Measurements from ENCODE around the gene FDXR. TPM values are rescaled to one million over a fixed set of nuclear protein-coding genes. Genes with fewer than 3 reads are reported as not detected.

The FDXR gene
- total and polyA plus RNA-seq, 9 of the 15 experiments (the other 6 are each of a cell fraction or from before 2014, with no cell fraction given), result 0.89 to 70.7 (median 30.9) TPM

DNA sequence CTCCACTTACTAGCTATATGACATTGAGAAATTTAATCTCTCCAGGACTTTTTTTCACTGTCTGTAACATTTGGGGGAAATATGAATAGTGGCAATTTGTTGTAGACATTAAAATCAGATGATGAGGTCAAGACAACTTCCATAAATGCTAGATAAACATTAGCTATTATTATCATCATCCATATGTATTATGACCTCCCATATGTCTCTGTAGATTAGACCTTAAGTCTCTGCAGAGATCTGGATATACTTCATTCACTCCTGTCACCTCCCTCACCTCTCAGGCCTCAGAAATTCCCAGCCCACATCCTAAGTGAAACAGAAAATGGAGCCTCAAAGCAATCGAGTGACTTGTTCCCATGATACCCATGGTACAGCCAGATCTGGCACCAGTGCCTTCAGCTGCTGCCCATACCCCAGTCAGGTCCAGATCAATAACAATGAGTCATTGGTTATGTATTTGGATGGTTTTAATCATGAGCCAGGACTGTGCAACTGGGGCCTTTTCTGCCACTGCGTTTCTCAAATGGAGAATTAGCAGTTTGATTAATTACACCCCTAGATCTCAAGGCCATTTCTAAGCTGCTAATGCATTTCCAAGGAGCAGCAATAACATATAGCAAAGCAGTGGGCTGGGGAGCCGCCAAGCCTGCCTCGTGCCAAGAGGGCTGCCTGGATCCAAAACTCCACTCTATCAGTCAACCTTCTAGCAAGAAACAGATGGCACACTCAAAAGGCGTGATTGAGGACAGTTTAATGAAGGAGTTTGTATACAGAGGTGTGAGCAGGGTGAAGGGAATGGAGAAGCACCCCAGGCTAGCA lies 2.6 kb upstream of the FDXR start (continued):
- TF ChIP-seq, protein P1, sequence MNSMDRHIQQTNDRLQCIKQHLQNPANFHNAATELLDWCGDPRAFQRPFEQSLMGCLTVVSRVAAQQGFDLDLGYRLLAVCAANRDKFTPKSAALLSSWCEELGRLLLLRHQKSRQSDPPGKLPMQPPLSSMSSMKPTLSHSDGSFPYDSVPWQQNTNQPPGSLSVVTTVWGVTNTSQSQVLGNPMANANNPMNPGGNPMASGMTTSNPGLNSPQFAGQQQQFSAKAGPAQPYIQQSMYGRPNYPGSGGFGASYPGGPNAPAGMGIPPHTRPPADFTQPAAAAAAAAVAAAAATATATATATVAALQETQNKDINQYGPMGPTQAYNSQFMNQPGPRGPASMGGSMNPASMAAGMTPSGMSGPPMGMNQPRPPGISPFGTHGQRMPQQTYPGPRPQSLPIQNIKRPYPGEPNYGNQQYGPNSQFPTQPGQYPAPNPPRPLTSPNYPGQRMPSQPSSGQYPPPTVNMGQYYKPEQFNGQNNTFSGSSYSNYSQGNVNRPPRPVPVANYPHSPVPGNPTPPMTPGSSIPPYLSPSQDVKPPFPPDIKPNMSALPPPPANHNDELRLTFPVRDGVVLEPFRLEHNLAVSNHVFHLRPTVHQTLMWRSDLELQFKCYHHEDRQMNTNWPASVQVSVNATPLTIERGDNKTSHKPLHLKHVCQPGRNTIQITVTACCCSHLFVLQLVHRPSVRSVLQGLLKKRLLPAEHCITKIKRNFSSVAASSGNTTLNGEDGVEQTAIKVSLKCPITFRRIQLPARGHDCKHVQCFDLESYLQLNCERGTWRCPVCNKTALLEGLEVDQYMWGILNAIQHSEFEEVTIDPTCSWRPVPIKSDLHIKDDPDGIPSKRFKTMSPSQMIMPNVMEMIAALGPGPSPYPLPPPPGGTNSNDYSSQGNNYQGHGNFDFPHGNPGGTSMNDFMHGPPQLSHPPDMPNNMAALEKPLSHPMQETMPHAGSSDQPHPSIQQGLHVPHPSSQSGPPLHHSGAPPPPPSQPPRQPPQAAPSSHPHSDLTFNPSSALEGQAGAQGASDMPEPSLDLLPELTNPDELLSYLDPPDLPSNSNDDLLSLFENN (IDR thresholded peaks at IDR 0.05; ENCODE audit: low read depth in 2 of 2, low read length in 2 of 2), result 0 out of 4 replicates have a peak, but pooled peaks of 1 of the 2 experiments have one; percentile 15
- TF ChIP-seq TEAD4 (IDR thresholded peaks at IDR 0.05; ENCODE audit: low read length) (peak; percentile 52), TEAD4 (CRISPR knock-in tag; IDR thresholded peaks at IDR 0.05; ENCODE audit: borderline replicate concordance) (no peak), ZNF311 (CRISPR knock-in tag; IDR thresholded peaks at IDR 0.05) (peak; percentile 40; the same call in 1 of the 2 replicates), PHB2 (IDR thresholded peaks at IDR 0.05; ENCODE audit: low read depth) (no peak), TAL1 (IDR thresholded peaks at IDR 0.05) (peak; percentile 31; the same call in 1 of the 2 replicates), DMBX1 (CRISPR knock-in tag; IDR thresholded peaks at IDR 0.05; ENCODE audit: borderline replicate concordance) (peak; percentile 49), DIDO1 (tag; IDR thresholded peaks at IDR 0.05; ENCODE audit: low read depth) (0 out of 2 replicates have a peak, but pooled peaks have one; percentile 8), RCOR1 (IDR thresholded peaks at IDR 0.05; ENCODE audit: borderline replicate concordance in 1 of 2, low read depth in 2 of 2, low read length in 2 of 2) (no peak), FOXM1 (IDR thresholded peaks at IDR 0.05; ENCODE audit: low read depth) (no peak), FOXM1 (CRISPR knock-in tag; IDR thresholded peaks at IDR 0.05; ENCODE audit: low read depth) (0 out of 2 replicates have a peak, but pooled peaks have one; percentile 29)
- TF ChIP-seq, protein P2, sequence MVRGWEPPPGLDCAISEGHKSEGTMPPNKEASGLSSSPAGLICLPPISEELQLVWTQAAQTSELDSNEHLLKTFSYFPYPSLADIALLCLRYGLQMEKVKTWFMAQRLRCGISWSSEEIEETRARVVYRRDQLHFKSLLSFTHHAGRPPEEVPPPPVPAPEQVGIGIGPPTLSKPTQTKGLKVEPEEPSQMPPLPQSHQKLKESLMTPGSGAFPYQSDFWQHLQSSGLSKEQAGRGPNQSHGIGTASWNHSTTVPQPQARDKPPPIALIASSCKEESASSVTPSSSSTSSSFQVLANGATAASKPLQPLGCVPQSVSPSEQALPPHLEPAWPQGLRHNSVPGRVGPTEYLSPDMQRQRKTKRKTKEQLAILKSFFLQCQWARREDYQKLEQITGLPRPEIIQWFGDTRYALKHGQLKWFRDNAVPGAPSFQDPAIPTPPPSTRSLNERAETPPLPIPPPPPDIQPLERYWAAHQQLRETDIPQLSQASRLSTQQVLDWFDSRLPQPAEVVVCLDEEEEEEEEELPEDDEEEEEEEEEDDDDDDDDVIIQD (CRISPR knock-in tag; IDR thresholded peaks at IDR 0.05), result 0 out of 2 replicates have a peak, but pooled peaks have one; percentile 6
- TF ChIP-seq, protein P3, sequence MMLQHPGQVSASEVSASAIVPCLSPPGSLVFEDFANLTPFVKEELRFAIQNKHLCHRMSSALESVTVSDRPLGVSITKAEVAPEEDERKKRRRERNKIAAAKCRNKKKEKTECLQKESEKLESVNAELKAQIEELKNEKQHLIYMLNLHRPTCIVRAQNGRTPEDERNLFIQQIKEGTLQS (IDR thresholded peaks at IDR 0.05), result peak; percentile 54
- TF ChIP-seq, protein P3 (CRISPR knock-in tag; conservative IDR thresholded peaks at IDR 0.05), result no peak
- TF ChIP-seq, protein P4, sequence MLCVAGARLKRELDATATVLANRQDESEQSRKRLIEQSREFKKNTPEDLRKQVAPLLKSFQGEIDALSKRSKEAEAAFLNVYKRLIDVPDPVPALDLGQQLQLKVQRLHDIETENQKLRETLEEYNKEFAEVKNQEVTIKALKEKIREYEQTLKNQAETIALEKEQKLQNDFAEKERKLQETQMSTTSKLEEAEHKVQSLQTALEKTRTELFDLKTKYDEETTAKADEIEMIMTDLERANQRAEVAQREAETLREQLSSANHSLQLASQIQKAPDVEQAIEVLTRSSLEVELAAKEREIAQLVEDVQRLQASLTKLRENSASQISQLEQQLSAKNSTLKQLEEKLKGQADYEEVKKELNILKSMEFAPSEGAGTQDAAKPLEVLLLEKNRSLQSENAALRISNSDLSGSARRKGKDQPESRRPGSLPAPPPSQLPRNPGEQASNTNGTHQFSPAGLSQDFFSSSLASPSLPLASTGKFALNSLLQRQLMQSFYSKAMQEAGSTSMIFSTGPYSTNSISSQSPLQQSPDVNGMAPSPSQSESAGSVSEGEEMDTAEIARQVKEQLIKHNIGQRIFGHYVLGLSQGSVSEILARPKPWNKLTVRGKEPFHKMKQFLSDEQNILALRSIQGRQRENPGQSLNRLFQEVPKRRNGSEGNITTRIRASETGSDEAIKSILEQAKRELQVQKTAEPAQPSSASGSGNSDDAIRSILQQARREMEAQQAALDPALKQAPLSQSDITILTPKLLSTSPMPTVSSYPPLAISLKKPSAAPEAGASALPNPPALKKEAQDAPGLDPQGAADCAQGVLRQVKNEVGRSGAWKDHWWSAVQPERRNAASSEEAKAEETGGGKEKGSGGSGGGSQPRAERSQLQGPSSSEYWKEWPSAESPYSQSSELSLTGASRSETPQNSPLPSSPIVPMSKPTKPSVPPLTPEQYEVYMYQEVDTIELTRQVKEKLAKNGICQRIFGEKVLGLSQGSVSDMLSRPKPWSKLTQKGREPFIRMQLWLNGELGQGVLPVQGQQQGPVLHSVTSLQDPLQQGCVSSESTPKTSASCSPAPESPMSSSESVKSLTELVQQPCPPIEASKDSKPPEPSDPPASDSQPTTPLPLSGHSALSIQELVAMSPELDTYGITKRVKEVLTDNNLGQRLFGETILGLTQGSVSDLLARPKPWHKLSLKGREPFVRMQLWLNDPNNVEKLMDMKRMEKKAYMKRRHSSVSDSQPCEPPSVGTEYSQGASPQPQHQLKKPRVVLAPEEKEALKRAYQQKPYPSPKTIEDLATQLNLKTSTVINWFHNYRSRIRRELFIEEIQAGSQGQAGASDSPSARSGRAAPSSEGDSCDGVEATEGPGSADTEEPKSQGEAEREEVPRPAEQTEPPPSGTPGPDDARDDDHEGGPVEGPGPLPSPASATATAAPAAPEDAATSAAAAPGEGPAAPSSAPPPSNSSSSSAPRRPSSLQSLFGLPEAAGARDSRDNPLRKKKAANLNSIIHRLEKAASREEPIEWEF (CRISPR knock-in tag; IDR thresholded peaks at IDR 0.05), result peak; percentile 19; the same call in 1 of the 2 replicates
